ENCODE results near the gene CRK. TPM values are rescaled to one million over a fixed set of nuclear protein-coding genes. Genes with fewer than 3 reads are reported as not detected.

CRK gene
- total and polyA plus RNA-seq, 8 donors = 51.0 to 84.0 (median 58.2) TPM

GRCh38 chr17:1376061-1376460 is 80.0 kb downstream of the CRK start:
- ATAC-seq = no peak

GRCh38 chr17:1375615-1376014 is 80.4 kb downstream of the CRK start:
- no peak overlapping the region for H3K4me3 ChIP-seq
- intact Hi-C loops (cut with DNase I) = no loop called here
- peaks cover 0 to 13% of the 10 kb centered on the region in 2 donors for H3K36me3 ChIP-seq
- H3K4me1 ChIP-seq = peaks cover 59 to 95% of the 10 kb centered on the region in 2 donors
- H3K27me3 ChIP-seq = no peaks in the 10 kb centered on the region
- DNase-seq (no peak), ATAC-seq (no peak)
- no peak for TF ChIP-seq CTCF (IDR thresholded peaks at IDR 0.05)
- no peak overlapping the region for H3K27ac ChIP-seq
- H3K9me3 ChIP-seq = no peaks in the 10 kb centered on the region

More at GRCh38 chr17:1376061-1376460, 80.0 kb downstream of the CRK start:
- peaks cover 61 to 95% of the 10 kb centered on the region in 2 donors for H3K4me1 ChIP-seq
- no peak overlapping the region for H3K27ac ChIP-seq
- TF ChIP-seq CTCF (IDR thresholded peaks at IDR 0.05) = no peak
- peaks cover 0 to 13% of the 10 kb centered on the region in 2 donors for H3K36me3 ChIP-seq
- intact Hi-C loops (cut with DNase I) = no loop called here
- no peaks in the 10 kb centered on the region for H3K27me3 ChIP-seq
- no peaks in the 10 kb centered on the region for H3K9me3 ChIP-seq
- DNase-seq = no peak
- H3K4me3 ChIP-seq = no peak overlapping the region

- TF ChIP-seq CTCF (IDR thresholded peaks at IDR 0.05) = no peak
- Histone ChIP-seq H3K27me3 (no peaks in the 10 kb centered on the region), H3K36me3 (peaks cover 0 to 13% of the 10 kb centered on the region in 2 donors), H3K4me3 (no peak overlapping the region), H3K27ac (no peak overlapping the region), H3K4me1 (peaks cover 53 to 85% of the 10 kb centered on the region in 2 donors), H3K9me3 (no peaks in the 10 kb centered on the region)
- ATAC-seq = peak; percentile 76
- intact Hi-C loops (cut with DNase I) = no loop called here
- no peak for DNase-seq
These were observed 81.4 kb downstream of the CRK start for GRCh38 chr17:1374431-1375177.

- Histone ChIP-seq H3K9me3 (no peaks in the 10 kb centered on the region), H3K27me3 (no peaks in the 10 kb centered on the region), H3K27ac (no peak overlapping the region), H3K4me3 (no peak overlapping the region), H3K36me3 (peaks cover 0 to 13% of the 10 kb centered on the region in 2 donors), H3K4me1 (peaks cover 45 to 80% of the 10 kb centered on the region in 2 donors)
- ATAC-seq = peak; percentile 14
- intact Hi-C loops (cut with DNase I) = no loop called here
- no peak for TF ChIP-seq CTCF (IDR thresholded peaks at IDR 0.05)
- DNase-seq = no peak
These were observed 82.3 kb downstream of the CRK start for GRCh38 chr17:1373707-1374237.

- Histone ChIP-seq H3K36me3 (peaks cover 0 to 13% of the 10 kb centered on the region in 2 donors), H3K9me3 (no peaks in the 10 kb centered on the region), H3K4me3 (no peak overlapping the region), H3K27ac (no peak overlapping the region), H3K27me3 (no peaks in the 10 kb centered on the region), H3K4me1 (peaks cover 36 to 80% of the 10 kb centered on the region in 2 donors)
- TF ChIP-seq CTCF (IDR thresholded peaks at IDR 0.05) = no peak
- DNase-seq (no peak), ATAC-seq (no peak)
- intact Hi-C loops (cut with DNase I) = no loop called here
These were observed 83.4 kb downstream of the CRK start for GRCh38 chr17:1372618-1373017.
